HCT116 (cell line): ENCODE measurements around the gene ABCC11. TPM values are rescaled to one million over a fixed set of nuclear protein-coding genes. Genes with fewer than 3 reads are reported as not detected.
A peak's percentile ranks its signal among the peaks of the same experiment; 100 is the strongest.

Source experiments
- ATAC-seq: fragments of 200-7000 bp; cut with Tn5 transposase; 2 replicates; pipeline ENCODE4 v1.9.1; 2020; ENCODE audit warnings: mild to moderate bottlenecking, moderate library complexity
- BruUV-seq: library from RNA; stranded (reverse); fragments of 400-500 nt; replicated peaks from 2 replicates; lab custom pipeline; 2021; lab: Mats Ljungman, UMichigan
- CTCF ChIA-PET: fragments of 300-600 bp; sonication (Branson Sonifier 250); formaldehyde crosslinking; loops from one replicate; lab custom pipeline; 2021; ENCODE audit warnings: antibody characterized with exemption; lab: Charles Lee
- POLR2A ChIA-PET: fragments of 300-600, 350-600 bp; sonication (Branson Sonifier 250); formaldehyde crosslinking; loops from one replicate; lab custom pipeline; 2021; ENCODE audit warnings: antibody characterized with exemption; lab: Charles Lee
- RAD21 ChIA-PET, 2 experiments: fragments of 300-600 bp; sonication (Branson Sonifier 250); formaldehyde crosslinking; loops; one replicate each; lab custom pipeline; 2023; ENCODE audit warnings: low total read pairs in 2 of 2; ENCODE audit not compliant: uncharacterized antibody in 2 of 2, unreplicated experiment in 2 of 2, low non-redundant PET in 1 of 2; lab: Charles Lee
- DNase-seq: peaks from one replicate; pipeline ENCODE4 v3.0.0-alpha.2; 2010; ENCODE audit warnings: low read depth, low spot score
- H2AFZ ChIP-seq: fragments of 200-600 bp; shearing (Covaris generic), sonication (generic); 2 replicates; pipeline ENCODE4 v1.6.1; 2017; ENCODE audit warnings: low read depth, mixed run types, mixed read lengths, antibody characterized with exemption, low read length; ENCODE audit not compliant: poor library complexity, severe bottlenecking
- H3K27ac ChIP-seq: 2 replicates; pipeline ENCODE4 v1.5.1; 2012; ENCODE audit warnings: low read depth, low read length
- H3K27me3 ChIP-seq: fragments of 200-600 bp; sonication (generic); 2 replicates; pipeline ENCODE4 v1.6.1; 2016; ENCODE audit warnings: mixed run types, low read length, mixed read lengths; ENCODE audit not compliant: insufficient read depth
- H3K36me3 ChIP-seq, 2 experiments: fragments of 200-500 bp in 1 of 2; fragments of 200-600 bp in 1 of 2; sonication (Bioruptor generic) in 1 of 2; sonication (generic) in 1 of 2; 2 replicates each; pipeline versions ENCODE4 v1.5.1 to v1.6.1; 2014 to 2016; ENCODE audit warnings: low read length in 2 of 2, inconsistent platforms in 1 of 2, mixed read lengths in 1 of 2, mixed run types in 1 of 2; ENCODE audit not compliant: insufficient read depth in 2 of 2, control insufficient read depth in 1 of 2
- H3K4me1 ChIP-seq, 2 experiments: fragments of 200-600 bp in 1 of 2; sonication (generic) in 1 of 2; 2 replicates each; pipeline versions ENCODE4 v1.5.1 to v1.6.1; 2012 to 2017; ENCODE audit warnings: low read length in 2 of 2, inconsistent platforms in 1 of 2, mild to moderate bottlenecking in 1 of 2, mixed read lengths in 1 of 2, mixed run types in 1 of 2, moderate library complexity in 1 of 2; ENCODE audit not compliant: insufficient read depth in 2 of 2, control insufficient read depth in 1 of 2
- H3K4me2 ChIP-seq: fragments of 200-600 bp; sonication (generic); 2 replicates; pipeline ENCODE4 v1.6.1; 2017; ENCODE audit warnings: mixed run types, low read length, mixed read lengths
- H3K4me3 ChIP-seq, 2 experiments: fragments of 200-600 bp in 1 of 2; sonication (generic) in 1 of 2; replicated peaks in 1 of 2; 2 replicates each; pipeline ENCODE4 v1.5.1; 2011 to 2016; ENCODE audit warnings: low read length in 2 of 2, control low read depth in 1 of 2, low read depth in 1 of 2, mild to moderate bottlenecking in 1 of 2, mixed read lengths in 1 of 2, mixed run types in 1 of 2
- H3K79me2 ChIP-seq: fragments of 200-600 bp; sonication (generic); 2 replicates; pipeline ENCODE4 v1.6.1; 2017; ENCODE audit warnings: mild to moderate bottlenecking, mixed run types, low read length, moderate library complexity, mixed read lengths; ENCODE audit not compliant: insufficient read depth
- H3K9ac ChIP-seq: fragments of 200-600 bp; sonication (generic); 2 replicates; pipeline ENCODE4 v1.6.1; 2016; ENCODE audit warnings: low read length, mixed read lengths
- H3K9me2 ChIP-seq: fragments of 200-600 bp; sonication (generic), shearing (Covaris generic); 2 replicates; pipeline ENCODE4 v1.6.1; 2017; ENCODE audit warnings: mixed run types, mild to moderate bottlenecking, moderate library complexity; ENCODE audit not compliant: insufficient read depth
- H3K9me3 ChIP-seq, 2 experiments: fragments of 200-500 bp in 1 of 2; fragments of 200-600 bp in 1 of 2; sonication (Bioruptor generic) in 1 of 2; sonication (generic) in 1 of 2; 2 replicates each; pipeline ENCODE4 v1.6.1; 2014 to 2017; ENCODE audit warnings: low read length in 2 of 2, mixed read lengths in 2 of 2, inconsistent platforms in 1 of 2, low read depth in 1 of 2, mild to moderate bottlenecking in 1 of 2, mixed run types in 1 of 2, moderate library complexity in 1 of 2; ENCODE audit not compliant: control insufficient read depth in 1 of 2, insufficient read depth in 1 of 2
- H4K20me1 ChIP-seq: fragments of 200-600 bp; sonication (generic), shearing (Covaris generic); 2 replicates; pipeline ENCODE4 v1.6.1; 2017; ENCODE audit warnings: mixed run types, mild to moderate bottlenecking, moderate library complexity; ENCODE audit not compliant: insufficient read depth
- ATF3 ChIP-seq: IDR thresholded peaks from 2 replicates; pipeline ENCODE4 v1.6.1; 2012
- CTCF ChIP-seq, 3 experiments: fragments of 200-600 bp in 1 of 3; sonication (generic) in 1 of 3; IDR thresholded peaks in 2 of 3; conservative IDR thresholded peaks in 1 of 3; 2 replicates each; pipeline ENCODE4 v1.5.1; 2012 to 2017; ENCODE audit warnings: low read depth in 2 of 3, low read length in 2 of 3, antibody characterized with exemption in 1 of 3, borderline replicate concordance in 1 of 3, control low read depth in 1 of 3, mild to moderate bottlenecking in 1 of 3, mixed read lengths in 1 of 3, mixed run types in 1 of 3, moderate library complexity in 1 of 3; ENCODE audit not compliant: insufficient read depth in 1 of 3
- RAD21 ChIP-seq: IDR thresholded peaks from 2 replicates; pipeline ENCODE4 v1.6.1; 2012; ENCODE audit warnings: low read depth, mild to moderate bottlenecking
- SIN3A ChIP-seq: IDR thresholded peaks from 2 replicates; pipeline ENCODE4 v1.6.1; 2012; ENCODE audit warnings: low read depth
- ZFX ChIP-seq: fragments of 450-650 bp; IDR thresholded peaks from 2 replicates; pipeline ENCODE4 v1.6.1; 2017
- intact Hi-C: fragments of 100-400 bp; cut with micrococcal nuclease; formaldehyde crosslinking; loops from 2 replicates; pipeline ENCODE4 v1.10.0; 2022
- total RNA-seq: library from RNA; stranded (reverse); gene quantifications from one replicate; pipeline ENCODE4 v1.2.1, GENCODE V29; 2021; ENCODE audit not compliant: unreplicated experiment

Gene ABCC11
- total RNA-seq, 1 experiment from 2014 or later = 0.54 TPM

- DNase-seq = peak; percentile 56
- TF ChIP-seq CTCF (IDR thresholded peaks at IDR 0.05 in 2 of 3, conservative IDR thresholded peaks at IDR 0.05 in 1 of 3; ENCODE audit: borderline replicate concordance in 1 of 3, insufficient read depth in 1 of 3, low read depth in 2 of 3, low read length in 2 of 3) (peak; percentile 90 to 99 (median 98)), RAD21 (peak; percentile 66), SIN3A (no peak), ZFX (no peak), ATF3 (no peak)
- TF ChIP-seq, all 23 proteins: peak for 2
- no peak overlapping the region for H3K4me3 ChIP-seq
- H3K9ac ChIP-seq = no peak overlapping the region
- ChIA-PET RAD21 (no interaction called here), POLR2A (interaction anchor here (1.0 kb wide), 1 partner anchor 976 kb away, joined by 3 read pairs; no protein-coding TSS in a partner anchor), CTCF (interaction anchor here (1.6 kb wide), 1 partner anchor 976 kb away, joined by 7 read pairs; no protein-coding TSS in a partner anchor)
- no peaks in the 10 kb centered on the region for H3K9me2 ChIP-seq
- no peaks in the 10 kb centered on the region for H3K9me3 ChIP-seq
- H3K27ac ChIP-seq = no peak overlapping the region
- intact Hi-C loops = loop anchor here (2.0 kb wide), 2 partner anchors 245 to 975 kb away; partner anchors contain the start of gene NETO2
- no peaks in the 10 kb centered on the region for H3K79me2 ChIP-seq
- H3K36me3 ChIP-seq = no peaks in the 10 kb centered on the region
- peaks cover 0 to 9% of the 10 kb centered on the region in 2 experiments; a peak in 2 of 4 replicates for H3K4me1 ChIP-seq
- H3K4me2 ChIP-seq = peak overlapping the region; percentile 25
- H3K27me3 ChIP-seq = 0 out of 2 replicates have a peak, but pooled peaks cover 5% of the 10 kb centered on the region
- no peaks in the 10 kb centered on the region for H4K20me1 ChIP-seq
- no peak overlapping the region for H2AFZ ChIP-seq
- ATAC-seq = peak; percentile 98
- no TSS peak for BruUV-seq
Observed at GRCh38 chr16:48117217-48118105, 129.9 kb downstream of the ABCC11 start.

Other genes with a start within 250 kb of the ABCC11 start
- gene ABCC12, start 91.5 kb downstream of the ABCC11 start, total RNA-seq = not detected
- gene LONP2, start 3.2 kb downstream of the ABCC11 start, total RNA-seq = 46.8 TPM
- 22.7 TPM for gene SIAH1, start 137.9 kb upstream of the ABCC11 start, total RNA-seq